ENCODE results near the gene PRR16.

GRCh38 chr5:120692325-120692724 lies 228.2 kb downstream of the PRR16 start:
- TF ChIP-seq POLR2A (IDR thresholded peaks at IDR 0.05) (no peak), CTCF (IDR thresholded peaks at IDR 0.05) (no peak)
